ENCODE data around the gene CACNA1B. TPM values are rescaled to one million over a fixed set of nuclear protein-coding genes. Genes with fewer than 3 reads are reported as not detected.
A peak's percentile ranks its signal among the peaks of the same experiment; 100 is the strongest.

The CACNA1B gene
- total RNA-seq, 1 experiment from 2014 or later: not detected

DNA sequence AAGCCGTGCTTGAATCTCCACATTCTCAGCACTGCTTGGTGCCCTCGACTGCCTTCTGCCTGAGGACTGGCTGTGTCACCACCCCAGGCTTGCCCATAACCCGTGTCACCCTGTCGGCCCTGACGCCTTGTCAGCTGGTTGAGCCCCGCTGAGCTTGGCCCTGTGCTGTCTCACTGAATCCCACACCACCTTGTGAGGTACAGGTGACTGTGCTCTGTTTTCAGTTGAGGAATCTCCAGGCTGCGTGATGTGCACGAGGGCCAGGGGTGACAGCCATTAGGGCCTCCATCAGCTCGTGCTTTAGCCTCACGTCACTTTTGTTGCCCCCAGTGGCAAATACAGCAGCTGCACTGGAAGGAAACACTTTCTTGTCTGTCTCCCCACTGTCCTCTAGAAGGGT is 90.7 kb downstream of the CACNA1B start:
- Histone ChIP-seq H3K36me3 (ENCODE audit: insufficient read depth, low read length) (no peaks in the 10 kb centered on the region), H3K27ac (ENCODE audit: low read length) (no peak overlapping the region), H4K20me1 (ENCODE audit: insufficient read depth, low read depth, low read length) (no peaks in the 10 kb centered on the region), H3K4me1 (ENCODE audit: low read length) (no peaks in the 10 kb centered on the region), H2AFZ (ENCODE audit: low read length) (no peak overlapping the region), H3K4me3 (ENCODE audit: low read length) (no peak overlapping the region), H3K27me3 (ENCODE audit: low read length) (no peaks in the 10 kb centered on the region), H3K9me3 (ENCODE audit: low read length) (no peaks in the 10 kb centered on the region), H3K9me2 (replicated peaks; ENCODE audit: insufficient read depth, low read length) (no peaks in the 10 kb centered on the region), H3K4me2 (ENCODE audit: low read depth, low read length, poor library complexity, severe bottlenecking) (no peak overlapping the region), H3K79me2 (ENCODE audit: low read length) (no peaks in the 10 kb centered on the region), H3K9ac (ENCODE audit: low read length) (no peak overlapping the region)
- DNase-seq: peak; percentile 49

DNA sequence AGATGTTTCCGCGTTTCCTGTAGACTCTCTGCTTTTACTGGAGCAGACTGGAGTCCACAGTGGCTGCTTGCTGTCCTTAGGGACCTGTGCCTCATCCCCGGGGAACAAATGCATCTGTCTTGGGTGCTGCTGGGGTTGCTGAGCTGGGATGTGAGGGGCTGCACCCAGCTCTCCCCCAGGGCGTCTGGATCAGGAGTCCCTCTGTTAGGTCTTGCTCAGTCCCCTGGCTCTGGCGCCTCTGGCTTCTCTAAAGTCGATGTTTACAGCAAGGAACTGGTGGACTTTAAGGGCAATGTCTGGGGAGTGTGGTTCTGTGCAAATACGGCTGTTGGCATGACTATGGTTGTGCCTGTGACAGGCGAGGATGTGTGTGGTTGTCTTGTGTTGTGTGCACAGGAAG is 91.4 kb downstream of the CACNA1B start:
- Histone ChIP-seq H3K27me3 (ENCODE audit: low read length) (no peaks in the 10 kb centered on the region), H3K4me2 (ENCODE audit: low read depth, low read length, poor library complexity, severe bottlenecking) (no peak overlapping the region), H3K9me2 (replicated peaks; ENCODE audit: insufficient read depth, low read length) (no peaks in the 10 kb centered on the region), H3K36me3 (ENCODE audit: insufficient read depth, low read length) (no peaks in the 10 kb centered on the region), H3K27ac (ENCODE audit: low read length) (no peak overlapping the region), H4K20me1 (ENCODE audit: insufficient read depth, low read depth, low read length) (no peaks in the 10 kb centered on the region), H2AFZ (ENCODE audit: low read length) (no peak overlapping the region), H3K79me2 (ENCODE audit: low read length) (no peaks in the 10 kb centered on the region), H3K9me3 (ENCODE audit: low read length) (no peaks in the 10 kb centered on the region), H3K4me3 (ENCODE audit: low read length) (no peak overlapping the region), H3K9ac (ENCODE audit: low read length) (no peak overlapping the region), H3K4me1 (ENCODE audit: low read length) (no peaks in the 10 kb centered on the region)
- DNase-seq: no peak

DNA sequence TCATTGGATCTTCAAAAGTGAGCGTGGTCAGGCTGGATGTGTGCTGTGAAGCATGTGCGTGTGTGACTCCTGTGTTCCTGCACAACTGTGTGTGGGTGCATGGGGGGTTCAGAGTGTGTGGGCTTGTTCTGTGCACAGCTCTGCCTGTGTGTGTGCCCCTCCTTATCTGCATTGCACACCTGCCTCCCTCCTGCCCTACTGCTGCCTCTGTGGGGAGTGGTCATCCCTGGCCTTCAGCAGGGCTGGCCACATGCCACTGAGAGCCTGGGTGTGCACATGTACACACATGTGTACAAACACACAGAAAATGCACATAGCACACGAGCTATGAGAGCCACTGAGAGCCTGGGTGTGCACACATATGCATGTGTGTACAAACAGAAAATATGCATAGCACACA is 92.1 kb downstream of the CACNA1B start:
- H3K27me3 ChIP-seq (ENCODE audit: low read length): no peaks in the 10 kb centered on the region
- H3K4me1 ChIP-seq (ENCODE audit: low read length): no peaks in the 10 kb centered on the region
- no peak overlapping the region for H3K4me3 ChIP-seq (ENCODE audit: low read length)
- DNase-seq: no peak
- no peak overlapping the region for H3K27ac ChIP-seq (ENCODE audit: low read length)
- no peak overlapping the region for H3K9ac ChIP-seq (ENCODE audit: low read length)
- H3K79me2 ChIP-seq (ENCODE audit: low read length): no peaks in the 10 kb centered on the region
- no peaks in the 10 kb centered on the region for H3K9me2 ChIP-seq (replicated peaks; ENCODE audit: insufficient read depth, low read length)
- no peak overlapping the region for H2AFZ ChIP-seq (ENCODE audit: low read length)
- H3K9me3 ChIP-seq (ENCODE audit: low read length): no peaks in the 10 kb centered on the region
- no peaks in the 10 kb centered on the region for H3K36me3 ChIP-seq (ENCODE audit: insufficient read depth, low read length)
- no peak overlapping the region for H3K4me2 ChIP-seq (ENCODE audit: low read depth, low read length, poor library complexity, severe bottlenecking)
- H4K20me1 ChIP-seq (ENCODE audit: insufficient read depth, low read depth, low read length): no peaks in the 10 kb centered on the region

DNA sequence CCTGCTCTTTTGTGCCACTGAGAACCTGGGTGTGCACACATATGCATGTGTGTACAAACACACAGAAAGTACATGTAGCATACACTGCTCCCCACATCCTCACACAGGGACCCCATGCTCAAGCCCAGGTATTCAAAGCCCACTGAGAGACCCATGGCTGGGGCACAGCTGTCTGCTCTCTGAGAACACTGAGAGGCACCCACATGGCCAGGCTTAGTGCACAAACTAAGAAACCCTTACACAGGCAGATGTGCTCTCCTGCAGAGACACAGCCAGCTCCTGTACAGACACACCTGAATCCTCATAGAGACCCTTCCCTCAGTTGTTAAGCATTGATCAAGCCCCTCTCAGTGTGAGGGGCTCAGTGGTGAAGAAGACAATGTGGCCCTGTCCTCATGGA is 92.5 kb downstream of the CACNA1B start:
- Histone ChIP-seq H3K36me3 (ENCODE audit: insufficient read depth, low read length) (no peaks in the 10 kb centered on the region), H2AFZ (ENCODE audit: low read length) (no peak overlapping the region), H3K4me1 (ENCODE audit: low read length) (no peaks in the 10 kb centered on the region), H3K4me2 (ENCODE audit: low read depth, low read length, poor library complexity, severe bottlenecking) (no peak overlapping the region), H4K20me1 (ENCODE audit: insufficient read depth, low read depth, low read length) (no peaks in the 10 kb centered on the region), H3K27me3 (ENCODE audit: low read length) (no peaks in the 10 kb centered on the region), H3K9me2 (replicated peaks; ENCODE audit: insufficient read depth, low read length) (no peaks in the 10 kb centered on the region), H3K79me2 (ENCODE audit: low read length) (no peaks in the 10 kb centered on the region), H3K4me3 (ENCODE audit: low read length) (no peak overlapping the region), H3K27ac (ENCODE audit: low read length) (no peak overlapping the region), H3K9ac (ENCODE audit: low read length) (no peak overlapping the region), H3K9me3 (ENCODE audit: low read length) (no peaks in the 10 kb centered on the region)
- DNase-seq: no peak

DNA sequence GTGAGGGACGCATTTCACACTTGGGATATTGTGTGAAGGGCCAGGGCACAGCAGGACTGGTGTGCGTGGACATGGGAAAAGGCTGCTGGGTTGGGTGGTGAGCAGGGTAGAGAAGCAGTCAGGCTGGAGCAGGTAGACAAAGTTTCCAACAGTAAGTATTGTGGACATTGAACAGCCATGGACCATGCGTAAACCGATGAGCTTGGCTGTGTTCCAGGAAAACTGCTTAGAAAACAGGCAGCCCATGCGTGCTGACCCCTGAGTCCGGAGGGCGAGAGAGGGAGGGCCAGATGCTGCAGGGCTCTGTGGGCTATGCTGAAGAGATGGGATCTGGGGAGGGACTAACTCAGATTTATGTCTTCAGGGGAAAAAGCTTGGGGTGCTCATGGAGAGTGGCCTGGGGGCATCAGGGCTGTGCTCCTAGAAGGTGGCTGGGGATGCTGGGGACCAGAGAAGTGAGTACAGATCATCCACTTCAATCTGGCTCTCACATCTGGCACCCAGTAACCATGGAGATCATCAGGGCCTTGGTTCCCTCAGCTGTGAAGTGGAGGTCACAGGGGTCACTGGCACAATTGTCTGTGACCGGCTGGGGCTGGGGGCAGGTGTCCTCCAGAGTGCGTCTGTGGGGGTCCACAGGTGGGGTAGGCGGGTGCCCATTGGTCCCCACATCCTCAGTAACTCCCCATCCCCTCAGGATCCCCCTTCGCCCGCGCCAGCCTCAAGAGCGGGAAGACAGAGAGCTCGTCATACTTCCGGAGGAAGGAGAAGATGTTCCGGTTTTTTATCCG is 93.3 kb downstream of the CACNA1B start:
- H3K9ac ChIP-seq (ENCODE audit: low read length): no peak overlapping the region
- H3K9me2 ChIP-seq (replicated peaks; ENCODE audit: insufficient read depth, low read length): no peaks in the 10 kb centered on the region
- no peak overlapping the region for H3K4me2 ChIP-seq (ENCODE audit: low read depth, low read length, poor library complexity, severe bottlenecking)
- no peaks in the 10 kb centered on the region for H3K9me3 ChIP-seq (ENCODE audit: low read length)
- no peaks in the 10 kb centered on the region for H3K27me3 ChIP-seq (ENCODE audit: low read length)
- no peaks in the 10 kb centered on the region for H3K79me2 ChIP-seq (ENCODE audit: low read length)
- no peak overlapping the region for H3K4me3 ChIP-seq (ENCODE audit: low read length)
- DNase-seq: no peak
- no peak overlapping the region for H2AFZ ChIP-seq (ENCODE audit: low read length)
- no peak overlapping the region for H3K27ac ChIP-seq (ENCODE audit: low read length)
- no peaks in the 10 kb centered on the region for H4K20me1 ChIP-seq (ENCODE audit: insufficient read depth, low read depth, low read length)
- no peaks in the 10 kb centered on the region for H3K4me1 ChIP-seq (ENCODE audit: low read length)
- no peaks in the 10 kb centered on the region for H3K36me3 ChIP-seq (ENCODE audit: insufficient read depth, low read length)

DNA sequence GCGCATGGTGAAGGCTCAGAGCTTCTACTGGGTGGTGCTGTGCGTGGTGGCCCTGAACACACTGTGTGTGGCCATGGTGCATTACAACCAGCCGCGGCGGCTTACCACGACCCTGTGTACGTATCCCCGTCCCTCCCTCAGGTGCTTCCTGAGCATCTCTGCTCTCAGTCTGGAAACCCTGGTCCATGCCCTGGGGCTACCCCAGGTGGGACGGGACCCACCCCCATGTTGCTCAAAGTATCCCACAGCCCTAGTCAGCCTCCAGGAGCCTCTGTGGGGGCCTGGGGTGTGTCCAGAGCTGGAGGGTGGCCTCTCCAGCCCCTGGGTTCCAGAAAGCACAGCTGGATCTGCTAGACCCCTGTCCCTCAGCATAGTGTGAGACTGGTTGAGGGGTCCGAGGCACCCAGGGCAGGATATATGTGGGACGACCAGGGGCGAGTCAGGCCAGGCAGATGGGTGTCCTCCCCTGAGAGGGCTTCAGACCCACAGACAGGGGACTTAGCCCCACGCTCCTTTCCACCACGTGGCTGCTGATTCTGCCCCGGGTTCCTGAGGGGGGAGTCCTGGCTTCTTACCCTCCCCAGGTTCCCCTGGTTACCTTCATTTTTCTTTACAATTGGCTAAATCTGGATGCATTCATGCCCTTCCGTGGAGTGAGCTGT is 94.0 kb downstream of the CACNA1B start:
- Histone ChIP-seq H3K4me1 (ENCODE audit: low read length) (no peaks in the 10 kb centered on the region), H3K9ac (ENCODE audit: low read length) (no peak overlapping the region), H3K9me2 (replicated peaks; ENCODE audit: insufficient read depth, low read length) (no peaks in the 10 kb centered on the region), H4K20me1 (ENCODE audit: insufficient read depth, low read depth, low read length) (no peaks in the 10 kb centered on the region), H3K4me3 (ENCODE audit: low read length) (no peak overlapping the region), H3K4me2 (ENCODE audit: low read depth, low read length, poor library complexity, severe bottlenecking) (no peak overlapping the region), H3K27ac (ENCODE audit: low read length) (no peak overlapping the region), H3K27me3 (ENCODE audit: low read length) (no peaks in the 10 kb centered on the region), H3K36me3 (ENCODE audit: insufficient read depth, low read length) (no peaks in the 10 kb centered on the region), H3K9me3 (ENCODE audit: low read length) (no peaks in the 10 kb centered on the region), H3K79me2 (ENCODE audit: low read length) (no peaks in the 10 kb centered on the region), H2AFZ (ENCODE audit: low read length) (no peak overlapping the region)
- DNase-seq: no peak

DNA sequence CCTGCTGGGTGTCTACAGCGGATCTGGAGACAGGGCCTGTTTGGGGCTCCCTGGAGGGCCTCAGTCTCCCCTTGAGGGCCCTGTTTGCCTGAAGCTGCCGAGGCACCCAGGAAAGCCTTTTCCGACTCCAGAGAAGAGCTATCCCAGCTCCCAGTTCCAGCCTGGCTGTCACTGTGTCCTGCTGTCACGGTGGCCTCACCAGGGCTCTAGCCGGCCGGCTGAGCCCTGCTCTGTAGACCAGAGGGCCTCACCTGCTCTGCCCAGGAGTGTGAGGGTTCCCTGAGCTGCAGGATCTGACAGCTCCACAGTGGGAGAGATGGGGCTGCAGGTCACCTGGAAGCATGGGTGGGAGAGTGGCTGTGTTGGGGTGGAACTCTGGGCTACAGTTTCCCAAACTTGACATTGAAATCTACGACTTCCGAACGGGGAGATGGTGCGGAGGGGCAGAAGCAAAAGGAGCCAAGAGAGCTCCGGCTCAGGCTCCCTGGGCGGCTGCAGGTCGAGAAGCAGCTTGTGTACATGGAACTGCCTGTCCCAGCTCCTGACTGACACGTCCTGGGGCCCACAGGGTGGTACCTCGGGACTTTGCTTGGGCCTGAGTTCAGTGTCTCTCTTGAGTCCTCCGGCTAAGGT is 94.9 kb downstream of the CACNA1B start:
- Histone ChIP-seq H4K20me1 (ENCODE audit: insufficient read depth, low read depth, low read length) (no peaks in the 10 kb centered on the region), H3K27ac (ENCODE audit: low read length) (no peak overlapping the region), H3K4me3 (ENCODE audit: low read length) (no peak overlapping the region), H3K9me2 (replicated peaks; ENCODE audit: insufficient read depth, low read length) (no peaks in the 10 kb centered on the region), H2AFZ (ENCODE audit: low read length) (no peak overlapping the region), H3K9ac (ENCODE audit: low read length) (no peak overlapping the region), H3K4me1 (ENCODE audit: low read length) (no peaks in the 10 kb centered on the region), H3K4me2 (ENCODE audit: low read depth, low read length, poor library complexity, severe bottlenecking) (no peak overlapping the region), H3K9me3 (ENCODE audit: low read length) (no peaks in the 10 kb centered on the region), H3K36me3 (ENCODE audit: insufficient read depth, low read length) (no peaks in the 10 kb centered on the region), H3K27me3 (ENCODE audit: low read length) (no peaks in the 10 kb centered on the region), H3K79me2 (ENCODE audit: low read length) (no peaks in the 10 kb centered on the region)
- no peak for DNase-seq

DNA sequence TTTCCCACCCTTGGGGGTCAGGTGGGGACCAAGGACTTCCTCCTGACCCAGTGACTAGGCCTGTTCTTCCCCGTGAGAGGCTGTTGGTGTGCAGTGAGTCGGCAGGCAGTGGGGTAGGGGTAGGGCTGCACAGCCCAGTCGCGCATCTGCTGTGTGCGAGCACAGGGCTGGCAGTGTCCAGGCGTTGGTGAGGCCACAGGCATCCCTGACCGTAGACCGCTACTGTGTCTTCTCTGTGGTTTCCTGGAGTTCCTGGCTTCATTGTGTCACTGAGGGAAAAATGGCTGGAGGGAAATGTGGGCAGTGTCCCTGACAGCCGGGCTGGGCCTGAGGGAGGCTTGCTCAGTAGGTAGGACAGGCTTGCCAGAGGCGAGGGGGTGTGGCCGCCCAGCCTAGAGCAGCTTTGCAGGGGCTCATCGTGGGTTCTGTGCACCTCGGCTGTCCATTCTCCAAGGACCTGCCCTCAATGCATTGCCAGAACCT is 95.4 kb downstream of the CACNA1B start:
- H3K36me3 ChIP-seq (ENCODE audit: insufficient read depth, low read length): no peaks in the 10 kb centered on the region
- DNase-seq: no peak
- no peak overlapping the region for H2AFZ ChIP-seq (ENCODE audit: low read length)
- no peaks in the 10 kb centered on the region for H3K27me3 ChIP-seq (ENCODE audit: low read length)
- H3K4me1 ChIP-seq (ENCODE audit: low read length): no peaks in the 10 kb centered on the region
- no peak overlapping the region for H3K27ac ChIP-seq (ENCODE audit: low read length)
- H3K79me2 ChIP-seq (ENCODE audit: low read length): no peaks in the 10 kb centered on the region
- H4K20me1 ChIP-seq (ENCODE audit: insufficient read depth, low read depth, low read length): no peaks in the 10 kb centered on the region
- no peak overlapping the region for H3K9ac ChIP-seq (ENCODE audit: low read length)
- H3K9me2 ChIP-seq (replicated peaks; ENCODE audit: insufficient read depth, low read length): no peaks in the 10 kb centered on the region
- H3K4me3 ChIP-seq (ENCODE audit: low read length): no peak overlapping the region
- H3K9me3 ChIP-seq (ENCODE audit: low read length): no peaks in the 10 kb centered on the region
- no peak overlapping the region for H3K4me2 ChIP-seq (ENCODE audit: low read depth, low read length, poor library complexity, severe bottlenecking)

All from Karpas-422 (cell line).